Subcutaneous adipose tissue (tissue), 4 donors: Measurements from ENCODE around the gene RDH11. TPM values are rescaled to one million over a fixed set of nuclear protein-coding genes. Genes with fewer than 3 reads are reported as not detected.

ENCODE experiments used
- CTCF ChIP-seq: fragments of 450-650 bp; IDR thresholded peaks from one replicate; pipeline ENCODE4 v1.5.1; 2016; ENCODE audit warnings: low read depth, mild to moderate bottlenecking, control low read depth, antibody characterized with exemption, moderate library complexity
- total RNA-seq, 4 donors: library from RNA; depleted of rRNA; stranded (reverse); fragments of >200 nt; gene quantifications; one replicate each; pipeline ENCODE4 v1.1.0, GENCODE V29; 2016

Gene RDH11
- total RNA-seq, result 10 to 100 TPM; 25.8 to 45.5 (median 32.8) TPM

GRCh38 chr14:67695394-67695949 lies at the start of gene RDH11:
RDH11 (minus strand) TSS chr14:67695764; CDS start chr14:67695703, 61 bp downstream.
- TF ChIP-seq CTCF, result no peak

GRCh38 chr14:67744046-67744445 lies 48.5 kb upstream of the RDH11 start:
- no peak for TF ChIP-seq CTCF

GRCh38 chr14:67738740-67739504 lies 43.4 kb upstream of the RDH11 start:
- no peak for TF ChIP-seq CTCF

GRCh38 chr14:67736771-67737170 lies 41.2 kb upstream of the RDH11 start:
- TF ChIP-seq CTCF, result no peak

GRCh38 chr14:67735336-67736147 lies 40.0 kb upstream of the RDH11 start:
- no peak for TF ChIP-seq CTCF

- TF ChIP-seq CTCF, result no peak
Observed at GRCh38 chr14:67734675-67735074, 39.1 kb upstream of the RDH11 start.

- TF ChIP-seq CTCF, result no peak
Observed at GRCh38 chr14:67733616-67734015, 38.1 kb upstream of the RDH11 start.
